Measurements from ENCODE around the gene EOLA2. TPM values are rescaled to one million over a fixed set of nuclear protein-coding genes. Genes with fewer than 3 reads are reported as not detected.

Gene EOLA2
- total and polyA plus RNA-seq, 2 of the 8 experiments (the other 6 are each of a cell fraction or from before 2014, with no cell fraction given): 19.0 to 22.5 TPM

GRCh38 chrX:149898554-149898953, 39.7 kb downstream of the EOLA2 start:
- H3K9ac ChIP-seq (replicated peaks in 1 of 4; ENCODE audit: extremely low read depth in 1 of 4, low read depth in 3 of 4, low read length in 3 of 4): no peak overlapping the region
- H2AFZ ChIP-seq (ENCODE audit: low read length): no peak overlapping the region
- POLR2A ChIA-PET (ENCODE audit: partially characterized antibody): no interaction called here
- H2BK12ac ChIP-seq (ENCODE audit: low read depth, low read length): no peak overlapping the region
- H3K56ac ChIP-seq (replicated peaks; ENCODE audit: insufficient read length, low read depth, low read length): no peak overlapping the region
- H4K5ac ChIP-seq (ENCODE audit: insufficient read length, low read depth, low read length): no peak overlapping the region
- no peak overlapping the region for H3K27ac ChIP-seq (ENCODE audit: low read depth, low read length)
- no peaks in the 10 kb centered on the region for H3K36me3 ChIP-seq (ENCODE audit: control insufficient read depth in 2 of 4, insufficient read depth in 4 of 4, low read length in 3 of 4)
- H3K9me3 ChIP-seq (ENCODE audit: insufficient read depth in 2 of 2, low read depth in 1 of 2, low read length in 1 of 2): no peaks in the 10 kb centered on the region
- no peak overlapping the region for H3K4ac ChIP-seq (replicated peaks; ENCODE audit: insufficient read length, low read depth, low read length)
- no peak overlapping the region for H2BK20ac ChIP-seq (ENCODE audit: low read length)
- peak overlapping the region; percentile 10 for H2BK120ac ChIP-seq (replicated peaks; ENCODE audit: low read depth, low read length)
- no peak overlapping the region for H2AK5ac ChIP-seq (ENCODE audit: low read depth, low read length)
- H3K4me3 ChIP-seq (ENCODE audit: extremely low read depth in 1 of 4, insufficient read depth in 2 of 4, low read depth in 3 of 4, low read length in 4 of 4): no peak overlapping the region
- no peak overlapping the region for H4K8ac ChIP-seq (ENCODE audit: extremely low read depth, insufficient read depth, low read length)
- H3K23me2 ChIP-seq (ENCODE audit: low read depth, low read length): no peaks in the 10 kb centered on the region; the same call in 1 of the 2 replicates
- H4K91ac ChIP-seq (replicated peaks; ENCODE audit: insufficient read length, low read length): no peak overlapping the region
- no peak overlapping the region for H3K14ac ChIP-seq (ENCODE audit: insufficient read length)
- H3K4me1 ChIP-seq (replicated peaks in 1 of 4; ENCODE audit: control insufficient read depth in 3 of 4, insufficient read depth in 4 of 4, low read length in 3 of 4): no peaks in the 10 kb centered on the region
- 100% methylated on average over 1 of the region's 1 CpG; no CpG with 5 or more reads in 1 of the 2 experiments for WGBS, 2 experiments (ENCODE audit: extremely low coverage in 1 of 2, insufficient coverage in 1 of 2, insufficient read length in 1 of 2, insufficient replicate concordance in 2 of 2, low coverage in 1 of 2, low lambda C conversion rate in 2 of 2, missing lambda C conversion rate in 1 of 2)
- no peak overlapping the region for H3K23ac ChIP-seq (ENCODE audit: insufficient read length)
- no peak overlapping the region for H2BK5ac ChIP-seq (ENCODE audit: low read depth, low read length)
- CTCF ChIA-PET (ENCODE audit: partially characterized antibody): no interaction called here
- no peaks in the 10 kb centered on the region for H3K79me1 ChIP-seq (ENCODE audit: low read depth, low read length)
- DNase-seq (ENCODE audit: low read depth in 1 of 2, low spot score in 2 of 2) (no peak), FAIRE-seq (no peak)
- no peaks in the 10 kb centered on the region for H3K27me3 ChIP-seq (replicated peaks in 1 of 4; ENCODE audit: control insufficient read depth in 3 of 4, extremely low read depth in 1 of 4, insufficient read depth in 3 of 4, low read length in 3 of 4)
- H3K79me2 ChIP-seq (ENCODE audit: control insufficient read depth in 1 of 2, insufficient read depth in 2 of 2, low read length in 2 of 2): no peaks in the 10 kb centered on the region
- no peak overlapping the region for H3K4me2 ChIP-seq (ENCODE audit: insufficient read depth in 1 of 2, low read depth in 2 of 2, low read length in 2 of 2)
- H3K18ac ChIP-seq (ENCODE audit: extremely low read depth, low read length): no peak overlapping the region
- no peaks in the 10 kb centered on the region for H4K20me1 ChIP-seq (replicated peaks in 1 of 2; ENCODE audit: control insufficient read depth in 1 of 2, insufficient read depth in 2 of 2, low read length in 2 of 2)
- H2BK15ac ChIP-seq (ENCODE audit: low read length): no peak overlapping the region
- no peak for TF ChIP-seq BACH1 (IDR thresholded peaks at IDR 0.05; ENCODE audit: low read length)
- no peak for TF ChIP-seq EZH2 (IDR thresholded peaks at IDR 0.05; ENCODE audit: low read depth, low read length, severe bottlenecking)
- no peak for TF ChIP-seq SIN3A (conservative IDR thresholded peaks at IDR 0.05 in 1 of 2, IDR thresholded peaks at IDR 0.05 in 1 of 2; ENCODE audit: low read depth in 1 of 2, low read length in 2 of 2)
- no peak for TF ChIP-seq MAX (IDR thresholded peaks at IDR 0.05)
- no peak for TF ChIP-seq ATF3 (IDR thresholded peaks at IDR 0.05; ENCODE audit: insufficient read depth, low read depth, low read length)
- TF ChIP-seq RNF2 (IDR thresholded peaks at IDR 0.05; ENCODE audit: borderline replicate concordance, low read depth, low read length, missing control alignments, poor library complexity, severe bottlenecking): no peak
- no peak for TF ChIP-seq ASH2L (IDR thresholded peaks at IDR 0.05; ENCODE audit: low read length)
- no peak for TF ChIP-seq RAD21 (IDR thresholded peaks at IDR 0.05 in 1 of 2, conservative IDR thresholded peaks at IDR 0.05 in 1 of 2; ENCODE audit: low read depth in 2 of 2, low read length in 2 of 2)
- TF ChIP-seq GABPA (IDR thresholded peaks at IDR 0.05; ENCODE audit: borderline replicate concordance, insufficient read depth, low read length): no peak
- TF ChIP-seq KDM4A (IDR thresholded peaks at IDR 0.05; ENCODE audit: low read depth, low read length, severe bottlenecking): no peak
- TF ChIP-seq KDM5A (IDR thresholded peaks at IDR 0.05; ENCODE audit: low read length): no peak
